ENCODE measurements around the gene IRS2.

Gene IRS2

DNA sequence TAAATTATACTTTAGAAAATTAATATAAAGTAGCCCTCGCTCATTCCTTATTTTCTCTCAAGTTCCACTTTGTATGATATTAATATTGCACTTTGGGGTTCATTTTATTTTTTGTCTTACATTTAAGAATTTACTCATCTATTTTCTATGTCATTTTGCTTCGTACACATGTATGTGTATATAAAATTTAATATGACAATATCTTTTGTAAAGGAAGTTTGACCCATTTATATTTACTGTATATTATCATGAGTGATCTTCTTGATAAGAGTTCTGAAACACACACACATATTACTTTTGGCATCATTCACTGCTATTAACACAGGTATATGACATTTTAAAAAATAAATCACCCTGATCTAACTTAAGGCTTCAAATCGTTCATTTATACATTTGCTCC is 83.1 kb downstream of the IRS2 start:
- DNase-seq (ENCODE audit: low spot score), result no peak

All from D341Med (cell line).